ENCODE results near the gene ZNF33B.

ZNF33B gene

DNA sequence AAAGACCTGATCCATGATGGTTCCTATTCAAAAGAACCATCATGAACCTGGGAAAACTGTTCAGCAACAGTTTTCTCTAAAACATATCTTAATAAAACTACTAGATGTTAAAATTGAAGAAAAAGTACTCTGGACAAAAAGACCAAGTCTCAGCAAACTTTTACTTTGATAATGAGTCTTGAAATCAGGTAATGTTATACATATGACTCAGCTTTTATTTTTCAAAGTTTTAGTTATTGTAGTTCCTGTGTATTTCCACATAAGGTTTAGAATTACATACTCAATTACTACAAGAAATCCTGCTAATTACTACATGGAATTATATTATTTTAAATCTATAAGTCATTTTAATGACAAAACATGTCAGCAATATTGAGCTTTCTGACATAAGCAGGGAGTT lies 42.2 kb downstream of the ZNF33B start:
- TF ChIP-seq, protein P1, sequence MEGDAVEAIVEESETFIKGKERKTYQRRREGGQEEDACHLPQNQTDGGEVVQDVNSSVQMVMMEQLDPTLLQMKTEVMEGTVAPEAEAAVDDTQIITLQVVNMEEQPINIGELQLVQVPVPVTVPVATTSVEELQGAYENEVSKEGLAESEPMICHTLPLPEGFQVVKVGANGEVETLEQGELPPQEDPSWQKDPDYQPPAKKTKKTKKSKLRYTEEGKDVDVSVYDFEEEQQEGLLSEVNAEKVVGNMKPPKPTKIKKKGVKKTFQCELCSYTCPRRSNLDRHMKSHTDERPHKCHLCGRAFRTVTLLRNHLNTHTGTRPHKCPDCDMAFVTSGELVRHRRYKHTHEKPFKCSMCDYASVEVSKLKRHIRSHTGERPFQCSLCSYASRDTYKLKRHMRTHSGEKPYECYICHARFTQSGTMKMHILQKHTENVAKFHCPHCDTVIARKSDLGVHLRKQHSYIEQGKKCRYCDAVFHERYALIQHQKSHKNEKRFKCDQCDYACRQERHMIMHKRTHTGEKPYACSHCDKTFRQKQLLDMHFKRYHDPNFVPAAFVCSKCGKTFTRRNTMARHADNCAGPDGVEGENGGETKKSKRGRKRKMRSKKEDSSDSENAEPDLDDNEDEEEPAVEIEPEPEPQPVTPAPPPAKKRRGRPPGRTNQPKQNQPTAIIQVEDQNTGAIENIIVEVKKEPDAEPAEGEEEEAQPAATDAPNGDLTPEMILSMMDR (IDR thresholded peaks at IDR 0.05; ENCODE audit: low read depth, low read length), result no peak
- no peak overlapping the region for H3K4me3 ChIP-seq (ENCODE audit: low read depth, low read length)
- H3K9me3 ChIP-seq, result no peaks in the 10 kb centered on the region
- H3K27me3 ChIP-seq, result no peaks in the 10 kb centered on the region
- no peaks in the 10 kb centered on the region; the same call in 1 of the 2 replicates for H3K36me3 ChIP-seq
- DNase-seq, result no peak
- no peaks in the 10 kb centered on the region for H3K4me1 ChIP-seq

- H3K27me3 ChIP-seq, result no peaks in the 10 kb centered on the region
- DNase-seq, result no peak
- no peaks in the 10 kb centered on the region for H3K4me1 ChIP-seq
- H3K9me3 ChIP-seq, result no peaks in the 10 kb centered on the region
- H3K36me3 ChIP-seq, result no peaks in the 10 kb centered on the region; the same call in 1 of the 2 replicates
- TF ChIP-seq, protein P1 (IDR thresholded peaks at IDR 0.05; ENCODE audit: low read depth, low read length), result no peak
- no peak overlapping the region for H3K4me3 ChIP-seq (ENCODE audit: low read depth, low read length)
Observed at GRCh38 chr10:42594246-42594650, 44.1 kb downstream of the ZNF33B start.

DNA sequence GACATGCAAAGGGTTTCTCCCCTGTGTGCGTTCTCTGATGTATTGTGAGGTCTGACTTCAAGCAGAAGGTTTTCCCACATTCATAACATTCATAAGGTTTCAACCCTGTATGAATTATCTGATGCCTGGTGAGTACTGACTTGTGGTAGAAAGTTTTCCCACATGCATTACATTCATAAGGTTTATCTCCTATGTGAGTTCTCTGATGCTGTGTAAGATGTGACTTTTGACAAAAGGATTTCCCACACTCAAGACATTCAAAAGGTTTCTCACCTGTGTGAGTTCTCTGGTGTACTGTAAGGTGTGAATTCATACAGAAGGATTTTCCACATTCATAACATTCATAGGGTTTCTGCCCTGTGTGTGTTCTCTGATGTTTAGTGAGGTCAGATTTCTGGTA lies 45.1 kb downstream of the ZNF33B start:
- no peaks in the 10 kb centered on the region for H3K9me3 ChIP-seq
- H3K27me3 ChIP-seq, result no peaks in the 10 kb centered on the region
- H3K4me3 ChIP-seq (ENCODE audit: low read depth, low read length), result no peak overlapping the region
- H3K4me1 ChIP-seq, result no peaks in the 10 kb centered on the region
- no peak for DNase-seq
- no peaks in the 10 kb centered on the region; the same call in 1 of the 2 replicates for H3K36me3 ChIP-seq
- TF ChIP-seq, protein P1 (IDR thresholded peaks at IDR 0.05; ENCODE audit: low read depth, low read length), result no peak

DNA sequence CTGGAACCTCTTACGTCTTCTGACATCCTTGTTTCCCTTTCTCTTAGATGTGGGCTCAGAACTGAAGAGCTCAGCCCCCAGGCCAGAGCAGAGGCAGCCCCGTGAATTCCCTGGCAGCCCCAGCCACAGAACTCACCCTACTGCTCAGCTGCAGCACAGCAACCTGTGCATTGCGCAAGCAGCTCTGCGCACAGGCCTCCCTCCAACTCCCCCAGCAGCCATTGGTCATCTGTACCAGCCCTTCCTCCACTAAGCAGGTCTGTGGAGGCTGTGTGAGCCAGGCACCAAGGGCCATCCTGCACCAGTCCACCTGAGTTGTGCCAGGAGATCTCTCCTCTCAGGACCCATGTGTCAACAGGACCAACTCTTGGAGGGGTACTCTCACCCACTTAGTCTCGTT lies 54.5 kb downstream of the ZNF33B start:
- Histone ChIP-seq H3K9me3 (no peaks in the 10 kb centered on the region), H3K27me3 (no peaks in the 10 kb centered on the region), H3K36me3 (no peaks in the 10 kb centered on the region), H3K4me3 (ENCODE audit: low read depth, low read length) (no peak overlapping the region), H3K4me1 (no peaks in the 10 kb centered on the region)
- TF ChIP-seq, protein P1 (IDR thresholded peaks at IDR 0.05; ENCODE audit: low read depth, low read length), result no peak
- DNase-seq, result no peak

- DNase-seq, result no peak
- Histone ChIP-seq H3K9me3 (no peaks in the 10 kb centered on the region), H3K36me3 (no peaks in the 10 kb centered on the region), H3K27me3 (no peaks in the 10 kb centered on the region), H3K4me1 (no peaks in the 10 kb centered on the region), H3K4me3 (ENCODE audit: low read depth, low read length) (no peak overlapping the region)
- TF ChIP-seq, protein P1 (IDR thresholded peaks at IDR 0.05; ENCODE audit: low read depth, low read length), result no peak
Observed at GRCh38 chr10:42578019-42578418, 60.4 kb downstream of the ZNF33B start.

GRCh38 chr10:42576338-42576737 lies 62.0 kb downstream of the ZNF33B start:
- H3K27me3 ChIP-seq, result no peaks in the 10 kb centered on the region
- no peaks in the 10 kb centered on the region for H3K9me3 ChIP-seq
- DNase-seq, result no peak
- no peak overlapping the region for H3K4me3 ChIP-seq (ENCODE audit: low read depth, low read length)
- no peaks in the 10 kb centered on the region for H3K4me1 ChIP-seq
- no peaks in the 10 kb centered on the region for H3K36me3 ChIP-seq
- TF ChIP-seq, protein P1 (IDR thresholded peaks at IDR 0.05; ENCODE audit: low read depth, low read length), result no peak

All from BE2C (cell line).